C4-2B (cell line): Measurements from ENCODE around the gene KDM4F.

Source experiments
- CTCF ChIP-seq: fragments of 450-650 bp; conservative IDR thresholded peaks from 2 replicates; pipeline ENCODE4 v1.5.1; 2017; ENCODE audit warnings: mild to moderate bottlenecking
- ZFX ChIP-seq: fragments of 450-650 bp; IDR thresholded peaks from 2 replicates; pipeline ENCODE4 v1.6.1; 2017

GRCh38 chr11:95042906-95043305 is 6.3 kb upstream of the KDM4F start:
- TF ChIP-seq CTCF (no peak), ZFX (no peak)
